GM19023 (cell line): ENCODE results near the gene BAD.
A peak's percentile ranks its signal among the peaks of the same experiment; 100 is the strongest.

Source experiments
- ATAC-seq: cut with Tn5 transposase; IDR thresholded peaks from one replicate; pipeline ENCODE4 v1.9.1; 2021; ENCODE audit warnings: mild to moderate bottlenecking, moderate library complexity; ENCODE audit not compliant: unreplicated experiment

The BAD gene

GRCh38 chr11:64281957-64282770 lies 2.3 kb downstream of the BAD start:
- no peak for ATAC-seq

- ATAC-seq = no peak
Measured at GRCh38 chr11:64278576-64279190, 5.8 kb downstream of the BAD start.

- no peak for ATAC-seq
Measured at GRCh38 chr11:64276653-64277431, 7.6 kb downstream of the BAD start.

- no peak for ATAC-seq
Measured at GRCh38 chr11:64275841-64276240, 8.6 kb downstream of the BAD start.

- no peak for ATAC-seq
Measured at GRCh38 chr11:64275031-64275800, 9.2 kb downstream of the BAD start.

GRCh38 chr11:64269540-64270220 lies 14.8 kb downstream of the BAD start:
- ATAC-seq = peak; percentile 74

GRCh38 chr11:64268893-64269539 lies 15.4 kb downstream of the BAD start:
- peak; percentile 1 for ATAC-seq

GRCh38 chr11:64268025-64268892 lies 16.2 kb downstream of the BAD start:
- ATAC-seq = no peak

GRCh38 chr11:64267207-64267945 lies 17.1 kb downstream of the BAD start:
- no peak for ATAC-seq

- ATAC-seq = no peak
Measured at GRCh38 chr11:64266339-64266738, 18.1 kb downstream of the BAD start.

- no peak for ATAC-seq
Measured at GRCh38 chr11:64265176-64266160, 19.0 kb downstream of the BAD start.

- ATAC-seq = no peak
Measured at GRCh38 chr11:64264371-64264852, 20.1 kb downstream of the BAD start.

- no peak for ATAC-seq
Measured at GRCh38 chr11:64263947-64264317, 20.5 kb downstream of the BAD start.

- ATAC-seq = no peak
Measured at GRCh38 chr11:64263021-64263946, 21.2 kb downstream of the BAD start.

GRCh38 chr11:64262271-64263002 lies 22.0 kb downstream of the BAD start:
- no peak for ATAC-seq
